GM23338 (cell line): ENCODE measurements around the gene ZPR1. TPM values are rescaled to one million over a fixed set of nuclear protein-coding genes. Genes with fewer than 3 reads are reported as not detected.
A peak's percentile ranks its signal among the peaks of the same experiment; 100 is the strongest.

Experiments used
- ATAC-seq: fragments of 200-7000 bp; cut with Tn5 transposase; 3 replicates; pipeline ENCODE4 v1.9.1; 2020
- DNase-seq: peaks from one replicate; pipeline ENCODE4 v3.0.0-alpha.2; 2015; ENCODE audit warnings: low spot score
- H2AFZ ChIP-seq: fragments of 200-600 bp; sonication (generic); 2 replicates; pipeline ENCODE4 v1.8.0; 2016; ENCODE audit warnings: antibody characterized with exemption, mild to moderate bottlenecking, moderate library complexity
- H3F3A ChIP-seq: fragments of 200-600 bp; sonication (generic); replicated peaks from 2 replicates; pipeline ENCODE4 v1.8.0; 2017; ENCODE audit warnings: antibody characterized with exemption, mixed run types, low read depth
- H3K27ac ChIP-seq: fragments of 200-600 bp; sonication (generic); 2 replicates; pipeline ENCODE4 v1.6.1; 2016; ENCODE audit warnings: low read depth
- H3K27me3 ChIP-seq: fragments of 200-600 bp; sonication (generic); 2 replicates; pipeline ENCODE4 v1.8.0; 2016; ENCODE audit warnings: mild to moderate bottlenecking, mixed run types, moderate library complexity; ENCODE audit not compliant: insufficient read depth
- H3K36me3 ChIP-seq: fragments of 200-600 bp; sonication (generic); 2 replicates; pipeline ENCODE4 v1.8.0; 2016; ENCODE audit warnings: mild to moderate bottlenecking; ENCODE audit not compliant: insufficient read depth
- H3K4me1 ChIP-seq: fragments of 200-600 bp; sonication (generic); 2 replicates; pipeline ENCODE4 v1.8.0; 2016; ENCODE audit warnings: mild to moderate bottlenecking, moderate library complexity; ENCODE audit not compliant: insufficient read depth
- H3K4me2 ChIP-seq: fragments of 200-600 bp; sonication (generic); 2 replicates; pipeline ENCODE4 v1.7.1; 2017; ENCODE audit warnings: mixed run types
- H3K4me3 ChIP-seq: fragments of 200-600 bp; sonication (generic); 2 replicates; pipeline ENCODE4 v1.6.1; 2016; ENCODE audit warnings: mixed run types
- H3K79me2 ChIP-seq: fragments of 200-600 bp; sonication (generic); replicated peaks from 2 replicates; pipeline ENCODE4 v1.8.0; 2017; ENCODE audit warnings: mild to moderate bottlenecking; ENCODE audit not compliant: insufficient read depth
- H3K9me2 ChIP-seq: fragments of 200-600 bp; sonication (generic); 2 replicates; pipeline ENCODE4 v1.8.0; 2017; ENCODE audit not compliant: insufficient read depth
- H4K20me1 ChIP-seq: fragments of 200-600 bp; sonication (generic); replicated peaks from 2 replicates; pipeline ENCODE4 v1.8.0; 2017; ENCODE audit warnings: mild to moderate bottlenecking; ENCODE audit not compliant: insufficient read depth
- H3K27ac Mint-ChIP-seq: 2 replicates; pipeline ENCODE4 v1.8.0; 2020; ENCODE audit warnings: inconsistent platforms, mild to moderate bottlenecking, moderate library complexity, mixed read lengths
- H3K27me3 Mint-ChIP-seq: 3 replicates; pipeline ENCODE4 v1.8.0; 2022; ENCODE audit warnings: low read depth, mild to moderate bottlenecking, moderate library complexity, mixed read lengths, inconsistent platforms; ENCODE audit not compliant: insufficient read depth, poor library complexity
- H3K36me3 Mint-ChIP-seq: 3 replicates; pipeline ENCODE4 v1.8.0; 2021; ENCODE audit warnings: low read depth, mild to moderate bottlenecking, inconsistent platforms, moderate library complexity, mixed read lengths
- H3K4me1 Mint-ChIP-seq: 3 replicates; pipeline ENCODE4 v1.8.0; 2020; ENCODE audit warnings: mild to moderate bottlenecking, inconsistent platforms, mixed read lengths
- H3K4me3 Mint-ChIP-seq: 3 replicates; pipeline ENCODE4 v1.8.0; 2021; ENCODE audit warnings: moderate library complexity, mild to moderate bottlenecking, inconsistent platforms, mixed read lengths
- H3K9me3 Mint-ChIP-seq: 3 replicates; pipeline ENCODE4 v1.8.0; 2020; ENCODE audit warnings: moderate library complexity, mild to moderate bottlenecking, inconsistent platforms, mixed read lengths
- CREB1 ChIP-seq: fragments of 250-450 bp; sonication (Bioruptor Pico); IDR thresholded peaks from 2 replicates; pipeline ENCODE4 v1.5.0; 2020; ENCODE audit warnings: low read depth, mild to moderate bottlenecking, moderate library complexity
- EZH2 ChIP-seq: fragments of 200-600 bp; sonication (generic); IDR thresholded peaks from one replicate; pipeline ENCODE4 v1.8.0; 2017; ENCODE audit warnings: antibody characterized with exemption, mild to moderate bottlenecking, low read depth; ENCODE audit not compliant: unreplicated experiment
- ZNF331 ChIP-seq: fragments of 250-450 bp; sonication (Bioruptor Pico); IDR thresholded peaks from 2 replicates; pipeline ENCODE4 v1.5.0; 2020; ENCODE audit warnings: low read depth, mild to moderate bottlenecking, moderate library complexity
- polyA plus RNA-seq: library from polyadenylated mRNA; unstranded; fragments of >200 nt; fragmentation: Nextera tagmentation; extraction: Ambion mirVana; gene quantifications from 2 replicates; pipeline ENCODE4 v1.2.1, GENCODE V29; 2016
- total RNA-seq: library from RNA; depleted of rRNA; stranded (reverse); fragments of >200 nt; shearing (Covaris generic); gene quantifications from 2 replicates; pipeline ENCODE4 v1.2.3, GENCODE V29; 2014
- TF ChIP-seq, protein P1 (sequence below): fragments of 250-450 bp; sonication (Bioruptor Pico); IDR thresholded peaks from 2 replicates; pipeline ENCODE4 v1.5.0; 2020; ENCODE audit warnings: mild to moderate bottlenecking, moderate library complexity
- TF ChIP-seq, protein P2 (sequence below): IDR thresholded peaks from 2 replicates; pipeline ENCODE4 v1.6.1; 2016; ENCODE audit warnings: antibody characterized with exemption
- TF ChIP-seq, protein P3 (sequence below), 2 experiments: fragments of 200-600 bp in 1 of 2; sonication (generic) in 1 of 2; conservative IDR thresholded peaks; 2 replicates each; pipeline versions ENCODE4 v1.5.1 to v1.6.1; 2016 to 2017; ENCODE audit warnings: antibody characterized with exemption in 2 of 2, low read depth in 2 of 2, mild to moderate bottlenecking in 2 of 2, moderate library complexity in 1 of 2

Gene ZPR1
- total and polyA plus RNA-seq, 2 experiments from 2014 or later = 55.4 to 96.7 TPM

- H3K27ac Mint-ChIP-seq = no peak overlapping the region
- peak; percentile 24 for DNase-seq
These were observed 1.2 kb upstream of the ZPR1 start for GRCh38 chr11:116788975-116789374.

More at GRCh38 chr11:116788975-116789374, 1.2 kb upstream of the ZPR1 start:
- no peak overlapping the region for H2AFZ ChIP-seq
- Mint-ChIP-seq H3K4me1 (peaks cover 23% of the 10 kb centered on the region), H3K27me3 (peaks cover 10% of the 10 kb centered on the region), H3K4me3 (peak overlapping the region; percentile 96; the same call in 2 of the 3 replicates), H3K36me3 (peaks cover 32% of the 10 kb centered on the region), H3K9me3 (no peaks in the 10 kb centered on the region)
- H3K9me2 ChIP-seq = no peaks in the 10 kb centered on the region
- H3K4me1 ChIP-seq = peaks cover 10% of the 10 kb centered on the region
- peaks cover 18% of the 10 kb centered on the region for H3K79me2 ChIP-seq
- H3K36me3 ChIP-seq = peaks cover 25% of the 10 kb centered on the region
- no peak overlapping the region; the same call in 1 of the 2 replicates for H3K4me3 ChIP-seq
- H3K4me2 ChIP-seq = no peak overlapping the region
- no peak overlapping the region for H3K27ac ChIP-seq
- no peaks in the 10 kb centered on the region for H3K27me3 ChIP-seq
- TF ChIP-seq, protein P1, sequence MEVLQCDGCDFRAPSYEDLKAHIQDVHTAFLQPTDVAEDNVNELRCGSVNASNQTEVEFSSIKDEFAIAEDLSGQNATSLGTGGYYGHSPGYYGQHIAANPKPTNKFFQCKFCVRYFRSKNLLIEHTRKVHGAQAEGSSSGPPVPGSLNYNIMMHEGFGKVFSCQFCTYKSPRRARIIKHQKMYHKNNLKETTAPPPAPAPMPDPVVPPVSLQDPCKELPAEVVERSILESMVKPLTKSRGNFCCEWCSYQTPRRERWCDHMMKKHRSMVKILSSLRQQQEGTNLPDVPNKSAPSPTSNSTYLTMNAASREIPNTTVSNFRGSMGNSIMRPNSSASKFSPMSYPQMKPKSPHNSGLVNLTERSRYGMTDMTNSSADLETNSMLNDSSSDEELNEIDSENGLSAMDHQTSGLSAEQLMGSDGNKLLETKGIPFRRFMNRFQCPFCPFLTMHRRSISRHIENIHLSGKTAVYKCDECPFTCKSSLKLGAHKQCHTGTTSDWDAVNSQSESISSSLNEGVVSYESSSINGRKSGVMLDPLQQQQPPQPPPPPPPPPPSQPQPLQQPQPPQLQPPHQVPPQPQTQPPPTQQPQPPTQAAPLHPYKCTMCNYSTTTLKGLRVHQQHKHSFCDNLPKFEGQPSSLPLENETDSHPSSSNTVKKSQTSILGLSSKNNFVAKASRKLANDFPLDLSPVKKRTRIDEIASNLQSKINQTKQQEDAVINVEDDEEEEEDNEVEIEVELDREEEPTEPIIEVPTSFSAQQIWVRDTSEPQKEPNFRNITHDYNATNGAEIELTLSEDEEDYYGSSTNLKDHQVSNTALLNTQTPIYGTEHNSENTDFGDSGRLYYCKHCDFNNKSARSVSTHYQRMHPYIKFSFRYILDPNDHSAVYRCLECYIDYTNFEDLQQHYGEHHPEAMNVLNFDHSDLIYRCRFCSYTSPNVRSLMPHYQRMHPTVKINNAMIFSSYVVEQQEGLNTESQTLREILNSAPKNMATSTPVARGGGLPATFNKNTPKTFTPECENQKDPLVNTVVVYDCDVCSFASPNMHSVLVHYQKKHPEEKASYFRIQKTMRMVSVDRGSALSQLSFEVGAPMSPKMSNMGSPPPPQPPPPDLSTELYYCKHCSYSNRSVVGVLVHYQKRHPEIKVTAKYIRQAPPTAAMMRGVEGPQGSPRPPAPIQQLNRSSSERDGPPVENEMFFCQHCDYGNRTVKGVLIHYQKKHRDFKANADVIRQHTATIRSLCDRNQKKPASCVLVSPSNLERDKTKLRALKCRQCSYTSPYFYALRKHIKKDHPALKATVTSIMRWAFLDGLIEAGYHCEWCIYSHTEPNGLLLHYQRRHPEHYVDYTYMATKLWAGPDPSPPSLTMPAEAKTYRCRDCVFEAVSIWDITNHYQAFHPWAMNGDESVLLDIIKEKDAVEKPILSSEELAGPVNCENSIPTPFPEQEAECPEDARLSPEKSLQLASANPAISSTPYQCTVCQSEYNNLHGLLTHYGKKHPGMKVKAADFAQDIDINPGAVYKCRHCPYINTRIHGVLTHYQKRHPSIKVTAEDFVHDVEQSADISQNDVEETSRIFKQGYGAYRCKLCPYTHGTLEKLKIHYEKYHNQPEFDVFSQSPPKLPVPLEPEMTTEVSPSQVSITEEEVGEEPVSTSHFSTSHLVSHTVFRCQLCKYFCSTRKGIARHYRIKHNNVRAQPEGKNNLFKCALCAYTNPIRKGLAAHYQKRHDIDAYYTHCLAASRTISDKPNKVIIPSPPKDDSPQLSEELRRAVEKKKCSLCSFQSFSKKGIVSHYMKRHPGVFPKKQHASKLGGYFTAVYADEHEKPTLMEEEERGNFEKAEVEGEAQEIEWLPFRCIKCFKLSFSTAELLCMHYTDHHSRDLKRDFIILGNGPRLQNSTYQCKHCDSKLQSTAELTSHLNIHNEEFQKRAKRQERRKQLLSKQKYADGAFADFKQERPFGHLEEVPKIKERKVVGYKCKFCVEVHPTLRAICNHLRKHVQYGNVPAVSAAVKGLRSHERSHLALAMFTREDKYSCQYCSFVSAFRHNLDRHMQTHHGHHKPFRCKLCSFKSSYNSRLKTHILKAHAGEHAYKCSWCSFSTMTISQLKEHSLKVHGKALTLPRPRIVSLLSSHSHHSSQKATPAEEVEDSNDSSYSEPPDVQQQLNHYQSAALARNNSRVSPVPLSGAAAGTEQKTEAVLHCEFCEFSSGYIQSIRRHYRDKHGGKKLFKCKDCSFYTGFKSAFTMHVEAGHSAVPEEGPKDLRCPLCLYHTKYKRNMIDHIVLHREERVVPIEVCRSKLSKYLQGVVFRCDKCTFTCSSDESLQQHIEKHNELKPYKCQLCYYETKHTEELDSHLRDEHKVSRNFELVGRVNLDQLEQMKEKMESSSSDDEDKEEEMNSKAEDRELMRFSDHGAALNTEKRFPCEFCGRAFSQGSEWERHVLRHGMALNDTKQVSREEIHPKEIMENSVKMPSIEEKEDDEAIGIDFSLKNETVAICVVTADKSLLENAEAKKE (CRISPR knock-in tag) = no peak
- TF ChIP-seq EZH2 (no peak), CREB1 (no peak), ZNF331 (CRISPR knock-in tag) (no peak)
- TF ChIP-seq, protein P2, sequence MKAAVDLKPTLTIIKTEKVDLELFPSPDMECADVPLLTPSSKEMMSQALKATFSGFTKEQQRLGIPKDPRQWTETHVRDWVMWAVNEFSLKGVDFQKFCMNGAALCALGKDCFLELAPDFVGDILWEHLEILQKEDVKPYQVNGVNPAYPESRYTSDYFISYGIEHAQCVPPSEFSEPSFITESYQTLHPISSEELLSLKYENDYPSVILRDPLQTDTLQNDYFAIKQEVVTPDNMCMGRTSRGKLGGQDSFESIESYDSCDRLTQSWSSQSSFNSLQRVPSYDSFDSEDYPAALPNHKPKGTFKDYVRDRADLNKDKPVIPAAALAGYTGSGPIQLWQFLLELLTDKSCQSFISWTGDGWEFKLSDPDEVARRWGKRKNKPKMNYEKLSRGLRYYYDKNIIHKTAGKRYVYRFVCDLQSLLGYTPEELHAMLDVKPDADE = no peak
- TF ChIP-seq, protein P3, sequence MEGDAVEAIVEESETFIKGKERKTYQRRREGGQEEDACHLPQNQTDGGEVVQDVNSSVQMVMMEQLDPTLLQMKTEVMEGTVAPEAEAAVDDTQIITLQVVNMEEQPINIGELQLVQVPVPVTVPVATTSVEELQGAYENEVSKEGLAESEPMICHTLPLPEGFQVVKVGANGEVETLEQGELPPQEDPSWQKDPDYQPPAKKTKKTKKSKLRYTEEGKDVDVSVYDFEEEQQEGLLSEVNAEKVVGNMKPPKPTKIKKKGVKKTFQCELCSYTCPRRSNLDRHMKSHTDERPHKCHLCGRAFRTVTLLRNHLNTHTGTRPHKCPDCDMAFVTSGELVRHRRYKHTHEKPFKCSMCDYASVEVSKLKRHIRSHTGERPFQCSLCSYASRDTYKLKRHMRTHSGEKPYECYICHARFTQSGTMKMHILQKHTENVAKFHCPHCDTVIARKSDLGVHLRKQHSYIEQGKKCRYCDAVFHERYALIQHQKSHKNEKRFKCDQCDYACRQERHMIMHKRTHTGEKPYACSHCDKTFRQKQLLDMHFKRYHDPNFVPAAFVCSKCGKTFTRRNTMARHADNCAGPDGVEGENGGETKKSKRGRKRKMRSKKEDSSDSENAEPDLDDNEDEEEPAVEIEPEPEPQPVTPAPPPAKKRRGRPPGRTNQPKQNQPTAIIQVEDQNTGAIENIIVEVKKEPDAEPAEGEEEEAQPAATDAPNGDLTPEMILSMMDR (conservative IDR thresholded peaks at IDR 0.05; ENCODE audit: low read depth in 2 of 2) = no peak
- H4K20me1 ChIP-seq = peaks cover 14% of the 10 kb centered on the region; the same call in 1 of the 2 replicates
- no peak for ATAC-seq
- H3F3A ChIP-seq = peaks cover 2% of the 10 kb centered on the region; the same call in 1 of the 2 replicates
